Vagina (tissue), 2 donors: ENCODE results near the gene ATP6V1A.

Experiments used
- CTCF ChIP-seq, 3 experiments: fragments of 450-650 bp in 2 of 3; fragments of 200-600 bp in 1 of 3; sonication (generic) in 1 of 3; IDR thresholded peaks; one replicate each; pipeline ENCODE4 v1.5.1; 2017 to 2019; ENCODE audit warnings: antibody characterized with exemption in 3 of 3, mild to moderate bottlenecking in 2 of 3, moderate library complexity in 2 of 3
- POLR2A ChIP-seq, 2 donors: fragments of 450-650 bp; IDR thresholded peaks; one replicate each; pipeline ENCODE4 v1.6.1; 2017; ENCODE audit warnings: antibody characterized with exemption in 2 of 2, mild to moderate bottlenecking in 2 of 2, moderate library complexity in 2 of 2
- POLR2AphosphoS5 ChIP-seq, 2 donors: sonication (generic); formaldehyde crosslinking; IDR thresholded peaks; one replicate each; pipeline ENCODE4 v1.9.0; 2017; ENCODE audit warnings: antibody characterized with exemption in 2 of 2, mild to moderate bottlenecking in 2 of 2, low read depth in 1 of 2; ENCODE audit not compliant: insufficient read depth in 1 of 2

GRCh38 chr3:113753376-113753985, 6.6 kb downstream of the ATP6V1A start:
- no peak for TF ChIP-seq POLR2A (IDR thresholded peaks at IDR 0.05)
- TF ChIP-seq CTCF (IDR thresholded peaks at IDR 0.05), result no peak
- TF ChIP-seq POLR2AphosphoS5 (IDR thresholded peaks at IDR 0.05; ENCODE audit: insufficient read depth in 1 of 2, low read depth in 1 of 2), result no peak
